Coronary artery (tissue), 2 donors: ENCODE results near the gene METTL27.

Experiments
- DNase-seq: peaks from one replicate; pipeline ENCODE4 v3.0.0-alpha.2; 2017; ENCODE audit warnings: low spot score
- H3K27ac ChIP-seq, 2 donors: fragments of 200-600 bp; sonication (generic); one replicate each; pipeline ENCODE4 v1.5.1; 2016 to 2019
- H3K4me3 ChIP-seq: fragments of 200-600 bp; sonication (generic); 2 replicates; pipeline ENCODE4 v1.5.1; 2016; ENCODE audit warnings: mild to moderate bottlenecking, moderate library complexity
- CTCF ChIP-seq: fragments of 200-600 bp; sonication (generic); IDR thresholded peaks from one replicate; pipeline ENCODE4 v1.5.1; 2019; ENCODE audit warnings: antibody characterized with exemption

METTL27 gene

GRCh38 chr7:73842067-73842976 is at the start of gene METTL27:
Gene METTL27, minus strand, starts transcription at chr7:73842516. Its CDS starts 376 bp downstream, at chr7:73842140.
- H3K4me3 ChIP-seq = peak within 1 kb of the TSS; percentile 73
- DNase-seq = peak; percentile 97
- H3K27ac ChIP-seq = peak within 1 kb of the TSS; percentile 61 to 78
- no peak for TF ChIP-seq CTCF

- H3K27ac ChIP-seq = peak overlapping the region; percentile 87 to 93
Measured at GRCh38 chr7:73891178-73891885, 49.0 kb upstream of the METTL27 start.

GRCh38 chr7:73890555-73891147 is 48.3 kb upstream of the METTL27 start:
- no peak for TF ChIP-seq CTCF
- peak overlapping the region; percentile 87 to 93 for H3K27ac ChIP-seq
- no peak for DNase-seq

More at GRCh38 chr7:73891178-73891885, 49.0 kb upstream of the METTL27 start:
- TF ChIP-seq CTCF = no peak
- DNase-seq = peak; percentile 85
- H3K4me3 ChIP-seq = no peak overlapping the region

GRCh38 chr7:73888959-73889358 is 46.6 kb upstream of the METTL27 start:
- Histone ChIP-seq H3K27ac (peak overlapping the region in 1 of 2 donors; percentile 93), H3K4me3 (no peak overlapping the region)
- TF ChIP-seq CTCF = no peak
- DNase-seq = no peak

More at GRCh38 chr7:73890555-73891147, 48.3 kb upstream of the METTL27 start:
- H3K4me3 ChIP-seq = no peak overlapping the region

- no peak for TF ChIP-seq CTCF
- DNase-seq = no peak
- peak overlapping the region; percentile 79 to 95 for H3K27ac ChIP-seq
- H3K4me3 ChIP-seq = no peak overlapping the region
Measured at GRCh38 chr7:73887762-73888161, 45.4 kb upstream of the METTL27 start.

GRCh38 chr7:73885975-73886798 is 43.9 kb upstream of the METTL27 start:
- Histone ChIP-seq H3K4me3 (peak overlapping the region; percentile 35), H3K27ac (peak overlapping the region; percentile 79 to 95)
- no peak for DNase-seq
- TF ChIP-seq CTCF = no peak
